Measurements from ENCODE around the gene KRTAP9-7. TPM values are rescaled to one million over a fixed set of nuclear protein-coding genes. Genes with fewer than 3 reads are reported as not detected.
A peak's percentile ranks its signal among the peaks of the same experiment; 100 is the strongest.

Gene KRTAP9-7
- polyA plus RNA-seq, 1 donor from 2014 or later: not detected

DNA sequence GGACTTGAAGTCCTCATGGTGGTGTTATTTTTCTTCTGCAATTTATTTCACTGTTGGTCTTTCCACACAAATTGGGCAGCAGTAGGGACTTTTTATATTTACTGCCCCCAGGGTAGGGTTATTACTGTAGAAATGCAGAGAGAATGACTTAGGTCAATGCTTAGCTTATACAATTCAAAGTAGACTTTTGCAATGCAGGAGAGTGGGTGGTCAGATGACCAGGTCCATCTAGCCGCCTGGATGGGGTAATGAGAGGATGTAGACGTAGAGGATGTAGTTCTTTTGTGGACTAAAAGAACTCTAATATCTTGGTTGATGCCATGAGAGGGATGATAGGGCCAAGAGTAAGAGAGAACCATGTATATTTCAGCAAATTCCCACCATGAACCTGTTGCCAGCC lies 42.7 kb downstream of the KRTAP9-7 start:
- H3K36me3 ChIP-seq (ENCODE audit: insufficient read depth, low read length): no peaks in the 10 kb centered on the region
- no peak overlapping the region for H3K4me2 ChIP-seq (ENCODE audit: low read length)
- H3F3A ChIP-seq (ENCODE audit: insufficient read depth, low read length, poor library complexity, severe bottlenecking): no peaks in the 10 kb centered on the region
- no peaks in the 10 kb centered on the region for H3K27me3 ChIP-seq (ENCODE audit: insufficient read depth, low read depth, low read length)
- H3K79me2 ChIP-seq (replicated peaks; ENCODE audit: insufficient read depth, low read length): no peaks in the 10 kb centered on the region
- H3K4me3 ChIP-seq (ENCODE audit: low read length): no peak overlapping the region
- no peaks in the 10 kb centered on the region for H3K9me3 ChIP-seq (ENCODE audit: low read length)
- TF ChIP-seq, protein P1, sequence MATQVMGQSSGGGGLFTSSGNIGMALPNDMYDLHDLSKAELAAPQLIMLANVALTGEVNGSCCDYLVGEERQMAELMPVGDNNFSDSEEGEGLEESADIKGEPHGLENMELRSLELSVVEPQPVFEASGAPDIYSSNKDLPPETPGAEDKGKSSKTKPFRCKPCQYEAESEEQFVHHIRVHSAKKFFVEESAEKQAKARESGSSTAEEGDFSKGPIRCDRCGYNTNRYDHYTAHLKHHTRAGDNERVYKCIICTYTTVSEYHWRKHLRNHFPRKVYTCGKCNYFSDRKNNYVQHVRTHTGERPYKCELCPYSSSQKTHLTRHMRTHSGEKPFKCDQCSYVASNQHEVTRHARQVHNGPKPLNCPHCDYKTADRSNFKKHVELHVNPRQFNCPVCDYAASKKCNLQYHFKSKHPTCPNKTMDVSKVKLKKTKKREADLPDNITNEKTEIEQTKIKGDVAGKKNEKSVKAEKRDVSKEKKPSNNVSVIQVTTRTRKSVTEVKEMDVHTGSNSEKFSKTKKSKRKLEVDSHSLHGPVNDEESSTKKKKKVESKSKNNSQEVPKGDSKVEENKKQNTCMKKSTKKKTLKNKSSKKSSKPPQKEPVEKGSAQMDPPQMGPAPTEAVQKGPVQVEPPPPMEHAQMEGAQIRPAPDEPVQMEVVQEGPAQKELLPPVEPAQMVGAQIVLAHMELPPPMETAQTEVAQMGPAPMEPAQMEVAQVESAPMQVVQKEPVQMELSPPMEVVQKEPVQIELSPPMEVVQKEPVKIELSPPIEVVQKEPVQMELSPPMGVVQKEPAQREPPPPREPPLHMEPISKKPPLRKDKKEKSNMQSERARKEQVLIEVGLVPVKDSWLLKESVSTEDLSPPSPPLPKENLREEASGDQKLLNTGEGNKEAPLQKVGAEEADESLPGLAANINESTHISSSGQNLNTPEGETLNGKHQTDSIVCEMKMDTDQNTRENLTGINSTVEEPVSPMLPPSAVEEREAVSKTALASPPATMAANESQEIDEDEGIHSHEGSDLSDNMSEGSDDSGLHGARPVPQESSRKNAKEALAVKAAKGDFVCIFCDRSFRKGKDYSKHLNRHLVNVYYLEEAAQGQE (IDR thresholded peaks at IDR 0.05; ENCODE audit: borderline replicate concordance): no peak
- no peak for TF ChIP-seq TAF1 (IDR thresholded peaks at IDR 0.05; ENCODE audit: low read depth)
- TF ChIP-seq EP300 (conservative IDR thresholded peaks at IDR 0.05; ENCODE audit: poor library complexity, severe bottlenecking): no peak
- TF ChIP-seq, protein P2, sequence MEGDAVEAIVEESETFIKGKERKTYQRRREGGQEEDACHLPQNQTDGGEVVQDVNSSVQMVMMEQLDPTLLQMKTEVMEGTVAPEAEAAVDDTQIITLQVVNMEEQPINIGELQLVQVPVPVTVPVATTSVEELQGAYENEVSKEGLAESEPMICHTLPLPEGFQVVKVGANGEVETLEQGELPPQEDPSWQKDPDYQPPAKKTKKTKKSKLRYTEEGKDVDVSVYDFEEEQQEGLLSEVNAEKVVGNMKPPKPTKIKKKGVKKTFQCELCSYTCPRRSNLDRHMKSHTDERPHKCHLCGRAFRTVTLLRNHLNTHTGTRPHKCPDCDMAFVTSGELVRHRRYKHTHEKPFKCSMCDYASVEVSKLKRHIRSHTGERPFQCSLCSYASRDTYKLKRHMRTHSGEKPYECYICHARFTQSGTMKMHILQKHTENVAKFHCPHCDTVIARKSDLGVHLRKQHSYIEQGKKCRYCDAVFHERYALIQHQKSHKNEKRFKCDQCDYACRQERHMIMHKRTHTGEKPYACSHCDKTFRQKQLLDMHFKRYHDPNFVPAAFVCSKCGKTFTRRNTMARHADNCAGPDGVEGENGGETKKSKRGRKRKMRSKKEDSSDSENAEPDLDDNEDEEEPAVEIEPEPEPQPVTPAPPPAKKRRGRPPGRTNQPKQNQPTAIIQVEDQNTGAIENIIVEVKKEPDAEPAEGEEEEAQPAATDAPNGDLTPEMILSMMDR (IDR thresholded peaks at IDR 0.05; ENCODE audit: poor library complexity, severe bottlenecking): no peak
- no peaks in the 10 kb centered on the region for H4K20me1 ChIP-seq (ENCODE audit: insufficient read depth)
- H2AFZ ChIP-seq (ENCODE audit: low read depth, low read length): no peak overlapping the region
- H3K9me2 ChIP-seq (ENCODE audit: insufficient read depth, low read length): no peaks in the 10 kb centered on the region
- no peak overlapping the region for H3K27ac ChIP-seq (ENCODE audit: low read length)
- H3K9ac ChIP-seq (ENCODE audit: low read length): no peak overlapping the region

DNA sequence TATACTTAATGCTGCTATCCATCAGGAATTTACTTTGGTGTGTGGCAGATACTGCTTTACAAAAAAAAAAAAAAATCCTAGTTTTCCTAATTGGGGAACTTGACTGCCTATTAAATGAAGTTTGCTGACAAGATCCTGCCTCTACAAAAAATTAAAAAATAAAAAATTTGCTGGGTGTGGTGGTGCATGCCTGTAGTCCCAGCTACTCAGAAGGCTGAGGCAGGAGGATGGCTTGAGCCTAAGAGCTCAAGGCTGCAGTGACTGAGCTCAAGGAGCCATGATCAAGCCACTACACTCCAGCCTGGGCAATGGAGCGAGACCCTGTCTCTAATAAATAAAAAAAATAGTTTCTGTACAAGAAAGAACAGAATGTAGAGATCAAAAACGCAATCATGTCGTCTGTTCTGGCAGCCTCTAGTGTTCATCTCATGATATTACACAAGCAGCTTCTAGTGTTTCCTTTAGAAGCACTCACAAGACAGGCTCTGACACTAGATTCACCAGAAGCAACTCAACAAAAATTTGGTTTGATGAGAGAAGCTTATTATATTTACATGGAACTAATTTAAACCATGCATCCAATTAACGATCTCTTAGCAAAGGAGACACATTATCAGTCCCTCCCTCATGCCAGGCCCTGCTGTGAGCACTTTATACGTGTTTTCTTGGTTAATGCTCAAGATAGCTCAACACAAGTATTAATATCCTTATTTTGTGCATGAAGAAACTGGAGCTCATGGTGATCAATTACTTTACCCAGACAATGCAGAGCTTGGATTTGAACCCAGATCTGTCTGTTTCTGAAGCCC lies 46.8 kb downstream of the KRTAP9-7 start:
- TF ChIP-seq EZH2 (IDR thresholded peaks at IDR 0.05; ENCODE audit: borderline replicate concordance, insufficient read depth, low read length, poor library complexity, severe bottlenecking) (no peak), RAD21 (conservative IDR thresholded peaks at IDR 0.05) (peak; percentile 61), TAF1 (IDR thresholded peaks at IDR 0.05; ENCODE audit: low read depth) (no peak), SMC3 (conservative IDR thresholded peaks at IDR 0.05; ENCODE audit: poor library complexity) (peak; percentile 65), POLR2AphosphoS5 (IDR thresholded peaks at IDR 0.05) (no peak), MXI1 (conservative IDR thresholded peaks at IDR 0.05; ENCODE audit: poor library complexity, severe bottlenecking) (no peak), EP300 (conservative IDR thresholded peaks at IDR 0.05; ENCODE audit: poor library complexity, severe bottlenecking) (no peak)
- TF ChIP-seq, protein P1 (IDR thresholded peaks at IDR 0.05; ENCODE audit: borderline replicate concordance): no peak
- TF ChIP-seq, protein P2 (IDR thresholded peaks at IDR 0.05; ENCODE audit: poor library complexity, severe bottlenecking): peak; percentile 72
- H3K9me2 ChIP-seq (ENCODE audit: insufficient read depth, low read length): no peaks in the 10 kb centered on the region
- no peak overlapping the region for H3K4me2 ChIP-seq (ENCODE audit: low read length)
- H2AFZ ChIP-seq (ENCODE audit: low read depth, low read length): no peak overlapping the region
- H3K4me3 ChIP-seq (ENCODE audit: low read length): no peak overlapping the region
- H3K27ac ChIP-seq (ENCODE audit: low read length): no peak overlapping the region
- no peaks in the 10 kb centered on the region for H3K79me2 ChIP-seq (replicated peaks; ENCODE audit: insufficient read depth, low read length)
- H3F3A ChIP-seq (ENCODE audit: insufficient read depth, low read length, poor library complexity, severe bottlenecking): no peaks in the 10 kb centered on the region
- no peak overlapping the region for H3K9ac ChIP-seq (ENCODE audit: low read length)
- H3K9me3 ChIP-seq (ENCODE audit: low read length): no peaks in the 10 kb centered on the region
- H4K20me1 ChIP-seq (ENCODE audit: insufficient read depth): no peaks in the 10 kb centered on the region
- H3K27me3 ChIP-seq (ENCODE audit: insufficient read depth, low read depth, low read length): no peaks in the 10 kb centered on the region
- H3K36me3 ChIP-seq (ENCODE audit: insufficient read depth, low read length): no peaks in the 10 kb centered on the region
